Suprapubic skin (tissue), 4 donors: ENCODE data around the gene MYBPHL. TPM values are rescaled to one million over a fixed set of nuclear protein-coding genes. Genes with fewer than 3 reads are reported as not detected.

ENCODE experiments used
- DNase-seq, 2 donors: peaks; one replicate each; pipeline ENCODE4 v3.0.0-alpha.2; 2019; ENCODE audit warnings: low spot score in 2 of 2
- H3K27ac ChIP-seq: fragments of 200-600 bp; sonication (generic); one replicate; pipeline ENCODE4 v1.5.1; 2019
- H3K27me3 ChIP-seq: fragments of 200-600 bp; sonication (generic); one replicate; pipeline ENCODE4 v1.5.1; 2019
- H3K36me3 ChIP-seq: fragments of 200-600 bp; sonication (generic); one replicate; pipeline ENCODE4 v1.5.1; 2019
- H3K4me1 ChIP-seq: fragments of 200-600 bp; sonication (generic); one replicate; pipeline ENCODE4 v1.5.1; 2019
- H3K4me3 ChIP-seq: fragments of 200-600 bp; sonication (generic); one replicate; pipeline ENCODE4 v1.5.1; 2019; ENCODE audit warnings: mild to moderate bottlenecking
- H3K9me3 ChIP-seq: fragments of 200-600 bp; sonication (generic); one replicate; pipeline ENCODE4 v1.5.1; 2019
- CTCF ChIP-seq, 2 donors: fragments of 200-600 bp in 1 of 2; fragments of 450-650 bp in 1 of 2; sonication (generic) in 1 of 2; IDR thresholded peaks; one replicate each; pipeline ENCODE4 v1.5.1; 2016 to 2019; ENCODE audit warnings: antibody characterized with exemption in 2 of 2, mild to moderate bottlenecking in 1 of 2, moderate library complexity in 1 of 2
- EP300 ChIP-seq: sonication (generic); formaldehyde crosslinking; IDR thresholded peaks from one replicate; pipeline ENCODE4 v1.6.1; 2017; ENCODE audit warnings: antibody characterized with exemption
- POLR2A ChIP-seq, 2 donors: fragments of 450-650 bp; IDR thresholded peaks; one replicate each; pipeline ENCODE4 v1.6.1; 2017; ENCODE audit warnings: antibody characterized with exemption in 2 of 2, mild to moderate bottlenecking in 2 of 2, moderate library complexity in 2 of 2
- POLR2AphosphoS5 ChIP-seq, 3 donors: sonication (generic); formaldehyde crosslinking; IDR thresholded peaks; one replicate each; pipeline ENCODE4 v1.6.1; 2017; ENCODE audit warnings: antibody characterized with exemption in 3 of 3
- WGBS: methylation state at CpG from one replicate; pipeline ENCODE4 v1.1.5; 2018; 5-methylcytosine and 5-hydroxymethylcytosine counted together
- total RNA-seq, 4 donors: library from RNA; depleted of rRNA; stranded (reverse); fragments of >200 nt; gene quantifications; one replicate each; pipeline ENCODE4 v1.1.0, GENCODE V29; 2016

The MYBPHL gene
- total RNA-seq, 4 donors from 2014 or later = not detected

GRCh38 chr1:109264379-109264755 is 42.4 kb downstream of the MYBPHL start:
- no peak for DNase-seq
- Histone ChIP-seq H3K27ac (no peak overlapping the region), H3K36me3 (peaks cover 34% of the 10 kb centered on the region), H3K4me3 (no peak overlapping the region), H3K9me3 (no peaks in the 10 kb centered on the region), H3K27me3 (no peaks in the 10 kb centered on the region), H3K4me1 (peaks cover 31% of the 10 kb centered on the region)
- 73% methylated on average over 8 of the region's 9 CpGs for WGBS
- TF ChIP-seq POLR2AphosphoS5 (IDR thresholded peaks at IDR 0.05) (no peak), POLR2A (IDR thresholded peaks at IDR 0.05) (no peak), CTCF (IDR thresholded peaks at IDR 0.05) (no peak), EP300 (no peak)

GRCh38 chr1:109263597-109264378 is 43.0 kb downstream of the MYBPHL start:
- Histone ChIP-seq H3K4me3 (no peak overlapping the region), H3K4me1 (peaks cover 31% of the 10 kb centered on the region), H3K27me3 (no peaks in the 10 kb centered on the region), H3K9me3 (no peaks in the 10 kb centered on the region), H3K36me3 (peaks cover 32% of the 10 kb centered on the region), H3K27ac (peak overlapping the region; percentile 13)
- 48% methylated on average over 19 of the region's 29 CpGs for WGBS
- peak; percentile 90 to 91 for DNase-seq
- TF ChIP-seq POLR2A (IDR thresholded peaks at IDR 0.05) = no peak
- peak; percentile 96 to 97 for TF ChIP-seq CTCF (IDR thresholded peaks at IDR 0.05)

- no peak for TF ChIP-seq EP300
- Histone ChIP-seq H3K9me3 (no peaks in the 10 kb centered on the region), H3K36me3 (peaks cover 37% of the 10 kb centered on the region), H3K4me1 (peaks cover 32% of the 10 kb centered on the region), H3K27ac (peak overlapping the region; percentile 87), H3K4me3 (no peak overlapping the region), H3K27me3 (no peaks in the 10 kb centered on the region)
- 28% methylated on average over 6 of the region's 12 CpGs for WGBS
- no peak for DNase-seq
Observed at GRCh38 chr1:109263234-109263596, 43.6 kb downstream of the MYBPHL start.

- Histone ChIP-seq H3K4me1 (peaks cover 37% of the 10 kb centered on the region), H3K36me3 (peaks cover 33% of the 10 kb centered on the region), H3K27ac (peak overlapping the region; percentile 87), H3K27me3 (no peaks in the 10 kb centered on the region), H3K4me3 (no peak overlapping the region), H3K9me3 (no peaks in the 10 kb centered on the region)
- TF ChIP-seq POLR2A (IDR thresholded peaks at IDR 0.05) (no peak), POLR2AphosphoS5 (IDR thresholded peaks at IDR 0.05) (no peak), CTCF (IDR thresholded peaks at IDR 0.05) (no peak), EP300 (no peak)
- DNase-seq = no peak
- WGBS = 58% methylated on average over 18 of the region's 22 CpGs
Observed at GRCh38 chr1:109262231-109263055, 44.4 kb downstream of the MYBPHL start.

- Histone ChIP-seq H3K4me3 (no peak overlapping the region), H3K27ac (no peak overlapping the region), H3K4me1 (peaks cover 38% of the 10 kb centered on the region), H3K27me3 (no peaks in the 10 kb centered on the region), H3K9me3 (no peaks in the 10 kb centered on the region), H3K36me3 (peaks cover 33% of the 10 kb centered on the region)
- no peak for TF ChIP-seq EP300
- TF ChIP-seq POLR2A (IDR thresholded peaks at IDR 0.05) = no peak
- no peak for TF ChIP-seq CTCF (IDR thresholded peaks at IDR 0.05)
- no peak for TF ChIP-seq POLR2AphosphoS5 (IDR thresholded peaks at IDR 0.05)
- no peak for DNase-seq
- 86% methylated on average over 6 of the region's 6 CpGs for WGBS
Observed at GRCh38 chr1:109261578-109261977, 45.2 kb downstream of the MYBPHL start.
